Measurements from ENCODE around the gene HTR3A.

Gene HTR3A

GRCh38 chr11:114019046-114019445 lies 44.1 kb downstream of the HTR3A start:
- no peak for DNase-seq (ENCODE audit: low read depth)

DNA sequence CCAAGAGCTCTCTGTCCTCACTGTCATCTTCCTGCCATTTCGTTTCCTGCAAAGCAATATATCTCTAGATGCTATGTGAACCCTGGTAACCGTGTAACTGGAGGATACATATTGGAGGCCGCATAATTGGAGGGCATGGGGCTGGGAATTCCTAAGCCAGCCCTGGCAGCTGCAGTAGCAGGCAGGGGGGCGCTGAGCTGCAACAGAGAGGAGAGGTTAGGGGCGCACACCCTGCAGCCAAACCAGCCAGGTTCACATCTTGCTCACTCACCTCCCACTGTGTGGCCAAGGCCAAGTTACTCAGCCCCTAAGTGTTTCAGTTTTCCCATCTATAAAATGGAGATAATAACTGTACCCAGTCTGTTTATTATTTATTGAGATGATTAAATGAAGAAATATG lies 44.7 kb downstream of the HTR3A start:
- no peak for DNase-seq (ENCODE audit: low read depth)

DNA sequence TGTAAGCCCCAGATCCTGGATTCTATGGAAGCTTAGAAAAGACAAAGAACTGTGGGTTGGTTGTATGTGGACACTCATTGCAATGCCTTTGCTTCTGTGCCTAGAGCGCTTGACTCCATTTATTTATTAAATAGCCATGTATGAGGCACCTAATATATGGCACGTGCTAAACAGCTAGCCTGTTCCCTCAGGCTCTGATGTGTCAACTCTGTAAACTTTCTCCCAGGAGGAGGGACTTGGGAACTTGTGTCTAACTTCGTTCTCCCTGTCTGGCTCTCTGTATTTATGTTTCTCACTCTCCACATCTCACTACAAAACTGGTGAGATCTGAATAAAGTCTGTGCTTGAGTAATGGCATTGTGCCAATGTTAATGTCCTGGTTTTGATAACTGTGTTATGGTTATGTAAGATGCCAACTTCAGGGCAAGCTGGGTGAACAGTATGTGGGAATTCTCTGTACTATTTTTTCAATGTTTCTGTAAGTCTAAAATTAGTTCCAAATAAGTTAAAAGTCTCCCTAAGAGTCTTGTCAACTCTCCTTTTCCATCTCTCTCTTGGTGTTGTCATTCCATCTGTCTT lies 50.5 kb downstream of the HTR3A start:
- no peak for DNase-seq (ENCODE audit: low read depth)

GRCh38 chr11:114026355-114026754 lies 51.4 kb downstream of the HTR3A start:
- peak; percentile 61 for DNase-seq (ENCODE audit: low read depth)

DNA sequence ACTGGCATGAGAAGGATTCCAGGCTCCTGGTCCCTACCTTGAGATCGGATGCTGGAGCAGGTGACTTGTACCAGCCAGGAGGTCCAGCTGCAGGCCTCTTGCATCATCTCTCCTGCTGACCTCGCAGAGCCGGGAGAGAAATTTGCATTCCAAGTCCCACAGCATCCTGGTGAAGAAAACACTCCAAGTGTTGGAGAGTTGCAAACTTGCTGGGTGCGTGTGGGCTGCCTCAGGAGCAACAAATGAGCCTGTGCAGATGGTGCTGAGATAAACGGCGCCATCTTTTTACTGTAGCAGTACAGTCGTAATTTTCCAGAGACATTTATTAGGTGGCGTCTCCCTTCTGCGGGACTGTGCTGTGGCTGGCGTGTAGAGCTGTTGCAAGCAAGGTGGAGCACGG lies 52.5 kb downstream of the HTR3A start:
- DNase-seq (ENCODE audit: low read depth): no peak

DNA sequence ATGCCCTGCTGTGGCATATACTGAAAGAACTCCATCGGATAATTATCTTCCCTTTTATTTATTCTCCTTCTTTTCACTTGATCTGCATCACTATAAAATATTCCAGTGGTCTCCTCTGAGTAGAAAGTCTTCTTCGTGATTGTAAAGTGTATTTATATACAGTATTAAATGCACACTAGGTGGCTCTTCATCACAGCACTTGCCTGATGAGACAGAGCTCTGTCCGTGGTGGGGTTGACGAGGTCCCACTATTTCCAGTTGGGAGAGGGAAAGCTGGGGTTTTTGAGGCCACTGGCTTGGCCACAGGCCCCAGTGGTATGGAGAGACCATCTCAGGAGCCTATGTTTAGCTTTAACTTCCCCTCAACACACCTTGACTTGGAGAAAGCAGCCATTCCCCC lies 53.0 kb downstream of the HTR3A start:
- DNase-seq (ENCODE audit: low read depth): no peak

DNA sequence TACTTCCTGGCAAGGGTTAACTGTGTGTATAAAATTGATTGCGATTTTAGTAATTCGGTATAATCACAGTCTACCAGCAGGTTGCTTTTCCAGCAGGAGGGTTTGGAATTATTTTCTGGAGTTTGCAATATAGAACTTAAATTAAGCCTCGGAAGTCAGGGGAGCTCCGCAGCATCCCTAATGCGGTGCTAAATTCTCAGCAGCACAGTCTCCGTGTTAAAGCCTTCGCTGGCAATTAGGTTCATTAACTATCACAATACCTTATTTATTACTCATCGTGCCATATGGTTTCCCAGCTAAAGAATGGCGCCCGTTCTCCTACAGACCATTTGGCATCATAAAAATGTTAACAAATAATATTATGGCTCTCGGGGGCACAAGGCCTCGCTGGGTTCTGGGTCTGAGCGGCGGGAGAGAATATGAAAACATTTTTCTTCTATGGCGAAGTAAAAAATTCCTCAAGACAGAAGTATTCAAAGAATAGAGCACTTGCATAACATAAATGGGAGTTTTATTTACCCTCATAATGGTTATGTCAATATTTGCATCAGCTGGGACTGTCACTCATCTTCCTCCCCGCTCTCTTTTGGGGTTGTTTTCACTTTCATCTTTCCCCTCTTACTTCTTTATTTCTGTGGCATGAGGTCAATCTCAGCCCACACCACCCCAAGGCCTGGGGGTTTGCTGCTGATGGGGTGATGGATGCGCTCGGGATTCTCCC lies 56.5 kb downstream of the HTR3A start:
- no peak for DNase-seq (ENCODE audit: low read depth)

DNA sequence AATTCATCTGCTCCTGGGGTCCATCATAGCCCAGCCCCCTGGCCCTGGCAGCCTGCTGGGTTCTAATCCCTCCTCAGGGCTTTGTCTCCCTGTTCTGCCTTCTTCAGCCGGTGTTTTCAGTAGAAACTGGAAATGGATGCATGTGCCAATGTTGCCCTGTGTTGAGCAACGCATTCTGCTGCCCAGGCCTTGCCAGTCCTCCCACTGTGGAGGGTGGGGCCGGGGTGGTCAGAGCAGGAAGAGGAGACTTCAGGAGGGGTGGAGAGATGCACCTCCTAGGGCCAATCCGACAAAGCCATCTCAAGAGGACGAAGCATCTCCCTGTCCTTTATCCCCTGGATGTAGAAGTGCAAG lies 57.0 kb downstream of the HTR3A start:
- DNase-seq (ENCODE audit: low read depth): no peak

DNA sequence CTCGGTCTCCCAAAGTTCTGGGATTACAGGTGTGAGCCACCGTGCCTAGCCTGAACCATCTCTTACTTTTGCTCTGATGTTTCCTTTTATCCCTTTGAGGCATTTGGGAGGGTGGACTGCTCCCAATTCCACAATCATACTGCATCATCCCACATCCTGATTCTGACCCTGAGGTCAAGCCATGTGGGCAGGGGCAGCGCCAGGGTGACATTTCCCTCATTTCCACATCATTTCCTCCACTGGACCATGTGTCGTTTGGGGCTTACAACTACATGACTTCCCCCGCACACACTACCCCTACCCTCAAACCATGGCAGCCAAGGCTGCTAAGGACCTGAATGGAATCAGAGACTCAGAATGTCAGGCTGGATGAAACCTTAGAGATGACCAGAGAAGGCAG lies 58.2 kb downstream of the HTR3A start:
- DNase-seq (ENCODE audit: low read depth): no peak

DNA sequence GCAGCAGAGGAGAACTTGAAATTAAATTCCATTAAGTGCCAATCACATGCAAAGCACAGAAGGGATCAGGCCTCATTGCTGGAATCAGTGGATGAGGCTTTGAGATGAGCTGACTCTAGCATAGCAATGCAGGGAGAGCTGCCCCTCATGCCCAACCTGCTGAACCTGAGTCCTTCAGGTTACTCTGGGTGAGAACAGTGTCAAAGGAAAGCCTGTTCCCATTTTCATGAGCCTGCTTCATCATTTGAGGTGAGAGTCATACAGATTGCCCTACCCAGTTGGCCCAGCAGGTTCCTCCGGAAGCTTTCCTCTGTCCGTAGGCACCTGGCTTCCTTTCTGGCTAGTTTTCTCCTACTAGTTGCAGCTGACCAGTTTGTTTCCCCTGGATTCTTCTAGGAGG lies 58.7 kb downstream of the HTR3A start:
- DNase-seq (ENCODE audit: low read depth): no peak

- DNase-seq (ENCODE audit: low read depth): no peak
These were observed 60.0 kb downstream of the HTR3A start for GRCh38 chr11:114034956-114035355.

DNA sequence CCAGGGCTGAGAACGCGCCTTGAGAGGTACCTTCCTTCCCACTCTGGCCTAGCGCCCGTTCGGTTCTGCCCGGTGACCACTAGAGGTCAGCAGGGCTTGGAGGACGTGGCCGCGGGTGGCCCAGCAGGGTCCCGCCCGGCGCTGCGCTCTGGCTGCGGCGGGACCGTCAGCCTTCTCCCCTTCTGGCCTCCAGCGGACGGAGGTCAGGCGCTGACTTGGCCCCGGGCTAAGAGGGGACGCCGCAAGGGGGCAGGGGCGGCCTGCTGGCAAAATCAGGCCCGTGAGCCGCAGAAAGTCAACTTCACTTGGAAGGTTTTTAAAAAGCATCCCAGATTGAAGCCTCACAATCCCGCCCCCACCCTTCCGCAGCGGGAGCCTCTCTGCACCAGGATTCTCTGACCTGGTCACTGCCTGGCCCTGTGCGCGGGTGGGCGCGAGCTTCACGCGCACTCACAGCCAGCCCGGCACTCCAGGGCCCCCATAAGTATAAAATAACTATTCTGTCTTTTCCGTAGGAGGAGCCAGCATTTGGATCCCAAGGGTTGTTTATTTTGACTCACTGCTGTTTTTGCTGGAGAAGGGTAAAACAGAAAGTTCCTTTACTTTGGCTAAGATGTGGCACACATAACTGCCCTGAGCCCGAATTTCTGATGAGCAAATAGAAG lies 61.4 kb downstream of the HTR3A start:
- peak; percentile 67 for DNase-seq (ENCODE audit: low read depth)

- DNase-seq (ENCODE audit: low read depth): peak; percentile 7
These were observed 62.0 kb downstream of the HTR3A start for GRCh38 chr11:114036958-114037357.

GRCh38 chr11:114039551-114039950 lies 64.6 kb downstream of the HTR3A start:
- peak; percentile 24 for DNase-seq (ENCODE audit: low read depth)
